Skin epidermis (tissue), 12 donors: ENCODE results near the gene TDRD6.

Source experiments
- H3K27ac ChIP-seq, 21 experiments: fragments of 200-600 bp; sonication (generic) in 11 of 21; one replicate each; pipeline ENCODE4 v1.5.0; 2020; ENCODE audit warnings: mild to moderate bottlenecking in 3 of 21, inconsistent platforms in 2 of 21, moderate library complexity in 2 of 21
- H3K4me3 ChIP-seq, 7 experiments: fragments of 200-600 bp; sonication (generic) in 2 of 7; one replicate each; pipeline ENCODE4 v1.5.0; 2020; ENCODE audit warnings: inconsistent platforms in 2 of 7, mild to moderate bottlenecking in 2 of 7, moderate library complexity in 1 of 7

Gene TDRD6

GRCh38 chr6:46677314-46677654 lies 10.4 kb upstream of the TDRD6 start:
- no peak overlapping the region for H3K4me3 ChIP-seq
- no peak overlapping the region for H3K27ac ChIP-seq

DNA sequence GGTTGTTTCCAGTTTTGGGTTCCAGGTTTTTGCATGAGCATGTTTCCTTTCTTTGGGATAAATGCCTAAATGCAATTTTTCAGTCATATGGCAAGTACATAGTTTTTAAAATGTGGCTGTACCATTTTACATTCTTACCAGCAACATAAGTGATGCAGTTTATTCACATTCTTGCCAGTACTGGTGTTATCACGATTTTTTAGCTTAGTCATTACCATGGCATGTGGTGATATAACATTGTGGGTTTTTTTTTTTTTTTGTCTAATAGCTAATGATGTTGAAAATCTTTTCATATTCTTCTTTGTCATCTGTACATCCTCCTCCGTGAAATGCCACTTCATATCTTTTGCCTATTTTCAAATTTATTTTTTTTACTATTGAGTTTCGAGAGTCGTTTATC lies 2.9 kb upstream of the TDRD6 start:
- H3K27ac ChIP-seq: no peak overlapping the region
- no peak overlapping the region for H3K4me3 ChIP-seq

DNA sequence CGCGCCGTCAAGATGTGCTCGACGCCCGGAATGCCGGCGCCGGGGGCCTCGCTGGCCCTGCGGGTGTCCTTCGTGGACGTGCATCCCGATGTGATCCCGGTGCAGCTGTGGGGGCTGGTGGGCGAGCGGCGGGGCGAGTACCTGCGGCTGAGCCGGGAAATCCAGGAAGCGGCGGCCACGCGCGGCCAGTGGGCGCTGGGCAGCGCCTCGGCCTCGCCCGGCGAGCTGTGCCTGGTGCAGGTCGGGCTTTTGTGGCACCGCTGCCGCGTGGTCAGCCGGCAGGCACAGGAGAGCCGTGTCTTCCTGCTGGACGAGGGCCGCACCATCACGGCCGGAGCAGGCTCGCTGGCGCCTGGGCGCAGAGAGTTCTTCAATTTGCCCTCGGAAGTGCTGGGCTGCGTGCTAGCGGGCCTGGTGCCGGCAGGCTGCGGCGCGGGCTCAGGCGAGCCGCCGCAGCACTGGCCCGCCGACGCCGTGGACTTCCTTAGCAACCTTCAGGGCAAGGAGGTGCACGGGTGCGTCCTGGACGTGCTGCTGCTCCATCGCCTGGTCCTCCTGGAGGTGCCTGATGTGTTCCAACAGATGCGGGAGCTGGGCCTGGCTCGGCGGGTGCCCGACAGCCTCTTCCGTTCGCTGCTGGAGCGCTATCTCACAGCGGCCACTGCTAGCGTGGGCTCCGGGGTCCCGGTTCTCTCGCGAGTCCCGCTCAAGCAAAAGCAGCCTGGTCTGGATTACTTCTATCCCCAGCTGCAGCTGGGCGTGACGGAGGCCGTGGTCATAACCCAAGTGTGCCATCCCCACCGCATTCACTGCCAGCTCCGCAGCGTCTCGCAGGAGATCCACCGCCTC lies 656 bp downstream of the TDRD6 start:
- no peak overlapping the region for H3K27ac ChIP-seq
- no peak overlapping the region for H3K4me3 ChIP-seq

DNA sequence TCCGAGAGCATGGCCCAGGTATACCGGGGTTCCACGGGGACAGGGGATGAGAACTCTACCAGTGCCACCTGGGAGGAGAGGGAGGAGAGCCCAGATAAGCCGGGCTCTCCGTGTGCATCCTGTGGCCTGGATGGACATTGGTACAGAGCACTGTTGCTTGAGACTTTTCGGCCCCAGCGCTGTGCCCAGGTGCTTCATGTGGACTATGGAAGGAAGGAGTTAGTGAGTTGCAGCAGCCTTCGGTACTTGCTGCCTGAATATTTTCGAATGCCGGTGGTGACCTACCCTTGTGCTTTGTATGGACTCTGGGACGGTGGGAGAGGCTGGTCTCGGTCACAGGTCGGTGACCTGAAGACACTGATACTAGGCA lies 1.3 kb downstream of the TDRD6 start:
- no peak overlapping the region for H3K4me3 ChIP-seq
- H3K27ac ChIP-seq: no peak overlapping the region

DNA sequence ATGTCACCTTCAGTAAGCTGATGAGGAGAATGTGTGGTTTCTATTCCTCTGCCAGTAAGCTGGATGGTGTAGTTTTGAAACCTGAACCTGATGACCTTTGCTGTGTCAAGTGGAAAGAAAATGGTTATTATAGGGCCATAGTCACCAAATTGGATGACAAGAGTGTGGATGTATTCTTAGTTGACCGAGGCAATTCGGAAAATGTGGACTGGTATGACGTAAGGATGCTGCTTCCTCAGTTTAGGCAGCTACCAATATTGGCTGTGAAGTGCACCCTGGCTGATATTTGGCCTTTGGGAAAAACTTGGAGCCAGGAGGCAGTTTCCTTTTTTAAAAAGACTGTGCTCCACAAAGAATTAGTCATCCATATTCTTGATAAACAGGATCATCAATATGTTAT lies 2.0 kb downstream of the TDRD6 start:
- H3K27ac ChIP-seq: no peak overlapping the region
- no peak overlapping the region for H3K4me3 ChIP-seq

DNA sequence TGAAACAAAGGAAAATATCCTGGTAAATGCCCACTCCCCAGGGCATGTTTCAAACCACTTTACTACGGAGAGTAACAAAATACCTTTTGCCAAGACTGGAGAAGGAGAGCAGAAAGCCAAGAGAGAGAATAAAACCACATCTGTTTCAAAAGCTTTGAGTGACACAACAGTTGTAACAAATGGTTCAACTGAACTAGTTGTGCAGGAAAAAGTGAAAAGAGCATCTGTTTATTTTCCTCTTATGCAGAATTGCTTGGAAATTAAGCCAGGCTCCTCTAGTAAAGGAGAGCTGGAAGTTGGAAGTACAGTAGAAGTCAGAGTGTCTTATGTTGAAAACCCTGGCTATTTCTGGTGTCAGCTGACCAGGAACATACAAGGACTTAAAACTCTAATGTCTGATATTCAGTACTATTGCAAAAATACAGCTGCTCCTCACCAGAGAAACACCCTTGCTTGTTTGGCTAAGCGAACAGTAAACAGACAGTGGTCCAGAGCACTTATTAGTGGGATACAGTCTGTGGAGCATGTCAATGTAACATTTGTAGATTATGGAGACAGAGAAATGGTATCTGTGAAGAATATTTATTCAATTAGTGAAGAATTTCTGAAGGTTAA lies 2.6 kb downstream of the TDRD6 start:
- no peak overlapping the region for H3K4me3 ChIP-seq
- no peak overlapping the region for H3K27ac ChIP-seq

DNA sequence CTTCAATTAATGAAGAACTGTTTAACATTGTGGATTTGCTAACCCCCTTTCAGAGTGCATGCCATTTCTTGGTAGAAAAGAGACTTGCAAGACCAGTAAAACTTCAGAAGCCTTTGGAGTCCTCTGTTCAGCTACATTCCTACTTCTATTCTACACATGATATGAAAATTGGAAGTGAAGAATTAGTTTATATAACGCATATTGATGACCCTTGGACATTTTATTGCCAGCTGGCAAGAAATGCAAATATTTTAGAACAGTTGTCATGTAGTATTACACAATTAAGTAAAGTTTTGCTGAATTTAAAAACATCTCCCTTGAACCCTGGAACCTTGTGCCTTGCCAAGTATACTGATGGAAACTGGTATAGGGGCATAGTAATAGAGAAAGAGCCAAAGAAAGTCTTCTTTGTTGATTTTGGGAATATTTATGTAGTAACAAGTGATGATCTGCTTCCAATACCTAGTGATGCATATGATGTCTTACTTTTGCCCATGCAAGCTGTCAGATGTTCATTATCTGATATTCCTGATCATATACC lies 3.3 kb downstream of the TDRD6 start:
- Histone ChIP-seq H3K27ac (no peak overlapping the region), H3K4me3 (no peak overlapping the region)

- H3K27ac ChIP-seq: no peak overlapping the region
These were observed 12.3 kb downstream of the TDRD6 start for GRCh38 chr6:46699970-46700369.

GRCh38 chr6:46704562-46704961 lies 16.9 kb downstream of the TDRD6 start:
- Histone ChIP-seq H3K4me3 (no peak overlapping the region), H3K27ac (no peak overlapping the region)

More at GRCh38 chr6:46699970-46700369, 12.3 kb downstream of the TDRD6 start:
- H3K4me3 ChIP-seq: no peak overlapping the region

DNA sequence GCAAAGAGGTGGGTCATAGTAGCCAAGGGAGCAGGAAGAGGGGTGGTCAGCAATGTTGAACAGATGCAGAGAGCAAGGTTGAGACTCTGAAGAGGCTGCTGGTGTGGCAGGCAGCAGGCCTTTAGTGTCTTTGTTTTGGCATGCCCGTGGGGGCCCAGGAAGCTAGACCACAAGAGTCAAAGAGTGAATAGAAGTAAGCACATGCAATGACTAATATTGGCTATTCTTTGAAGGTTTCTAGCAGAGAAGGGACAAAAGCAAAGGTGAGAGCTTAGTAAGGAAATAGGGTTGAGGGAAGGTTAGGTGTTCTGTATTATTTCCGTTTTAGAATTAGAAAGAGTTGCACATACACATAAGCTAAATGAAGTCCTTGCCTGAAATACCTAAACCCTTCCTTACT lies 18.8 kb downstream of the TDRD6 start:
- H3K4me3 ChIP-seq: no peak overlapping the region
- no peak overlapping the region for H3K27ac ChIP-seq

DNA sequence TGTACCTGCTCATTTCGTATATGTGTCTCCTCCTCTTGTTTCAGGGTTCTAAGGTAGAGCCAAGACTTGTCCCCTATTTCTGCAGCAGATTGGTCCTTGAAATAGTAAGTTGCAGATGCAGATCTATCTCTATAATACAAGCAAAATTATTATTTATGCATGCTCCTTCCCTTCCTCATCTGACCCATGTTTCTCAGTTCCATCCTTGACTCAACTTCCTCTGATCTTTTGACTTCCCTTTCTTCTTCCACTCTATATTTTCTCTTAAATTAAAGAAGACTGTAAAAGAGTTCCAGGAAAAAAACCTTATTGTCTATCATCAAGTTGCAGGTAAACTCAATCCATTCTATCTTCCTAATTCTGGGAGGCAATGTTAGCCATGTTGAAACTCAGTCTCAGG lies 23.8 kb downstream of the TDRD6 start:
- no peak overlapping the region for H3K4me3 ChIP-seq
- H3K27ac ChIP-seq: no peak overlapping the region

DNA sequence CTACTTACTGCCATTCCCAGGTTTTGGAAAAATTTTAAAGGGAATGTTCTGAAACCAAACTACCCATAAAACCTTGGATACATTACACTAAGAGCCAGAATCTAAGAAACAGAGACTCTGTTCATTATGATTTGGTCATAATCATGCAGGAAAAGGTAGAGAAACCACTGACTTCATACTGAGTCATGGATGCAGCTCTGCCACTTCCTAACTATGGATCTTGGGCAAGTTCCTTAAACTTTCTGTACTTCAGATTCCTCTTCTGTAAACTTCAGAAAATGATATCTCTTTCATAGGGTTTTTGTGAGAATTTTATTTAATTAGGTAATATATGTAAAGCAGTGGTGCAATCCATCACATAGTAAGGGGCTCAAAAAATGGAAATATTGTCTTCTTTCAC lies 27.5 kb downstream of the TDRD6 start:
- H3K4me3 ChIP-seq: no peak overlapping the region
- no peak overlapping the region for H3K27ac ChIP-seq

- no peak overlapping the region for H3K4me3 ChIP-seq
- H3K27ac ChIP-seq: no peak overlapping the region
These were observed 31.4 kb downstream of the TDRD6 start for GRCh38 chr6:46719099-46719498.

DNA sequence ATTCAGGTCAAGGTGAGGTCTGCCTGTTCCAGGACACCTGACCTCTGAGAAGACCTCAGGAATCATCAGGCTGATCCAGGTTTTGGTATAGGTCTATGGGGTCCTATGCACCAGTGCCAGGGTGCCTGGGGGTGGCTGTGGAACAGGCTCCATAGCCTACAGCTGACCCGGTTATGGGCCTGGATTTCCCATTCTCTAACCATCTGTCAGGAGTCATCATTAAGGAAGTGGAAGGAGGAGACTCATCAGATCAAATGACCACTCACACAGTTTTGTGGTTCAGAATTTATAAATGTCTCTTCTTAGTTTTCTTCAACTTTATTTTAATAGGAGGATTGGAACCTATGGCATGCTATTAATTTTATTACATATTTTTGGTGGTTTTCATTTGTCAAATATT lies 32.7 kb downstream of the TDRD6 start:
- Histone ChIP-seq H3K4me3 (no peak overlapping the region), H3K27ac (no peak overlapping the region)

GRCh38 chr6:46729787-46730326 lies 42.2 kb downstream of the TDRD6 start:
- no peak overlapping the region for H3K27ac ChIP-seq
- no peak overlapping the region for H3K4me3 ChIP-seq

DNA sequence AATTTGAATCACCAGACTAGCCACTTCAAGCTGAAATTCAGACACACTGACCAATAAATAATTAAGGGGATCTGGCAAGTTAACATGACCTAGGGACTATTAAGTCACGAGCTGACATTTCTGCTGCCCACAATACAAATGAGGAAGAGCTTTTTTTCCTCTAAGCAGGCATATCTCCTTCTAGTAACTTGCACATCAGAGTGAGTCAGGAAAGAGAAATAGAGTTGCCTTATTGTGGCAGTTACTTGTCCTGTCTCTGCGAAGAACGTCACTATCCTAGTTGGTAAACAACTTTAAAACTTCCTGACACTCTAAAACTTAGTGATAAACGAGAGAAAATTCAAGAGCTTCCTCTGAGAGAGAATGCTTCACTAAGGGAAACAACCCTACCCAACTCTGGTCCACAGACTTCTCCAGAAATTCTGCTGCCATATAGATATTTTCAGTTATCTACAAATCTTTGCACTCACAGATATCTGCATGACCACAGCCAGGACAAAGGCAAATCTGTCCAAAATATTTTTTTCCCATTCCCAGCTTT lies 43.3 kb downstream of the TDRD6 start:
- H3K27ac ChIP-seq: no peak overlapping the region
- H3K4me3 ChIP-seq: no peak overlapping the region

DNA sequence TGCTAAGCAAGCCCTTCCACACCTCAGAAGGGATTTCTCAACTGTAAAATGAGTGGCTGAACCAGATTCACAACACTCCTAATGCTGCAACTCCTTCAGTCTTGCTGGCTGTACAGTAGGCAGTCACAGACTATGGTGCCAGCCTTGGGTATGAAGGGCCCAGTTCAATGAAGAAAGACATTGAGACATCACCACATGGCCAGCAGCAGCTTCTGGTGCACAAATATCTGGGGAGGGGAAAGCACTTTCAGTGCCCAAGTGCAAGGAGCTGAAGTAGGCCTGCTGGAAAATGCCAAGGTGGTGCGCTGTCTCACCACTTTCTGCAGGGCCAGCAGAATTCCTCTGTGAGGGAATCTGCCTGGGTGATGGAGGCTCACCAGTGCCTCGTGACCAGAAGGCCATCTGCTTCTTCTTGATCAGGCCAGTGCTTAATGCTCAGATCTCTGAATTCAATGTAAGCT lies 45.7 kb downstream of the TDRD6 start:
- H3K4me3 ChIP-seq: no peak overlapping the region
- H3K27ac ChIP-seq: peak overlapping the region in 3 of 21 experiments; percentile 70 to 79 (median 73)

DNA sequence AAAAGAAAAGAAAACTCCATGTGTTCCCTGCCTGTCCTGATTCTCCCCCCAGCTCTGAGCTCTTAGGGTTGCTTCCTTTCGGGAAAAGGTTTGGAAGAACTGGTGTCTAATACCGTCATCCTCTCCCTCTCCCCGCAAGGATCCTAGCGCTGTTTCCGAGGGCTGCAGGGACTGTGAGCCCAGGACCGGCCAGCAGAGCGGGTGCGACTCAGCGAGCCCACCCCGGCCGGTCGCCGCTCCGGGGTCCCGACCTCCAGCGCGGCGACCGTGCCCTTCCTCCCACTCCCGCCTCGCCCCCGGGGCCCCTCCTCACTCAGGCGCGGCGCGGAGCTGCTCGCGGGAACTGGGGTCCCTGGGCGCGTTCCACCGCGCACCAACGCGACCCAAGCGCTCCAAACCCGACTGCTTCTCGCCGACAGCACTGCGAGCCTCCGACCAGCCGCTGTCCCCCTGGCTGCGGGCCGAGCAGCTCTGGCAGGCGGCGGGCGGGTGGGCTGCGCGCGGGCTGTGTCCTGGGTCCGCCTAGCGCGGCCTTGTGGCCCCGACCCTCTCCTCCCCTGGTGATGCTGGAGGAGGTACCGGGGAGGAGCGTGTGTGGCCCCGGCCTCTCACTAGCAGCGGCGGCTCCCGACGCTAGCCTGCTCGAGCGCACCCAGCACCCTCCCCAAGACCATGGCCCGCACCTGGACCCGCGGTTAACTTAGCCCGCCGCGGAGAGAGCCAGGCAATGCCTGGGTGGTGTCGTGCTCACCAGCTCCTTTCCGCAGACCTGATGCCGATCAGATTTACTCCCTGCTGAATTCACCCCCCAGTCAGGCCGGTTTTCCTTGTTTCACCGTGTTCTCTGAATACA lies 47.4 kb downstream of the TDRD6 start, which contains the start of gene PLA2G7:
Gene PLA2G7, minus strand, starts transcription at position 509 of the 853 bp plus-strand sequence. CDS start 12,484 bp downstream, outside the sequence.
- Histone ChIP-seq H3K4me3 (peak within 1 kb of the TSS; percentile 38 to 63 (median 48)), H3K27ac (peak within 1 kb of the TSS in 17 of 21 experiments; percentile 3 to 79 (median 48))

DNA sequence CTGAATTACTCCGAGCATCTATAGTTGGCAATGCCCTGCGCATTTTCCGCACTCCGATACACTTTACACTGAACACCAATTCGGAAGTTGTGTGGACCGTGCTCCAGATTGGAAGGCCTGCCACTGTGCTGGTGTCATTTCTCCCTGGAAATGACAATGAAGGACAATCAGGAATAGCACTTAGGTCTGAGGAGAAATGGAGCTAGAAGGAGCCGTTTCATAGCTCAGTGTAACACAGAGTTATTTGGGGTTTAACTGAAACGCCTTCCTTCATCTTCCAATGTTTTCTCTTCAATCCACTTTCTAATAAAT lies 48.0 kb downstream of the TDRD6 start:
- Histone ChIP-seq H3K4me3 (peak overlapping the region in 6 of 7 experiments; percentile 41 to 63 (median 49)), H3K27ac (peak overlapping the region in 6 of 21 experiments; percentile 3 to 79 (median 70))

- Histone ChIP-seq H3K27ac (no peak overlapping the region), H3K4me3 (no peak overlapping the region)
These were observed 49.2 kb downstream of the TDRD6 start for GRCh38 chr6:46736906-46737305.
